ENCODE measurements around the gene CCDC178.
"Not testable (repeated sequence)": the region's sequence is repeated elsewhere in the genome, so short reads cannot be mapped to it uniquely, and the experiment has no call there.

CCDC178 gene

GRCh38 chr18:33201509-33201926 is 239.0 kb downstream of the CCDC178 start:
- no peak for DNase-seq

GRCh38 chr18:33195795-33196194 is 244.7 kb downstream of the CCDC178 start:
- DNase-seq, result no peak

- DNase-seq, result no peak
Measured at GRCh38 chr18:33194793-33195192, 245.7 kb downstream of the CCDC178 start.

GRCh38 chr18:33184958-33185357 is 255.6 kb downstream of the CCDC178 start:
- DNase-seq, result no peak

- DNase-seq, result no peak
Measured at GRCh38 chr18:33184175-33184574, 256.3 kb downstream of the CCDC178 start.

- DNase-seq, result no peak
Measured at GRCh38 chr18:33183136-33183535, 257.4 kb downstream of the CCDC178 start.

- DNase-seq, result no peak
Measured at GRCh38 chr18:33181016-33181415, 259.5 kb downstream of the CCDC178 start.

- DNase-seq, result no peak
Measured at GRCh38 chr18:33169218-33169617, 271.3 kb downstream of the CCDC178 start.

GRCh38 chr18:33164121-33164520 is 276.4 kb downstream of the CCDC178 start:
- DNase-seq, result not testable (repeated sequence)

- DNase-seq, result no peak
Measured at GRCh38 chr18:33161131-33161530, 279.4 kb downstream of the CCDC178 start.

GRCh38 chr18:33159151-33159550 is 281.4 kb downstream of the CCDC178 start:
- DNase-seq, result no peak

GRCh38 chr18:33157893-33158292 is 282.6 kb downstream of the CCDC178 start:
- DNase-seq, result no peak

GRCh38 chr18:33156906-33157470 is 283.5 kb downstream of the CCDC178 start:
- no peak for DNase-seq

GRCh38 chr18:33154049-33154448 is 286.5 kb downstream of the CCDC178 start:
- no peak for DNase-seq

GRCh38 chr18:33152376-33152775 is 288.1 kb downstream of the CCDC178 start:
- no peak for DNase-seq

- not testable (repeated sequence) for DNase-seq
Measured at GRCh38 chr18:33147811-33148210, 292.7 kb downstream of the CCDC178 start.

GRCh38 chr18:33146014-33146413 is 294.5 kb downstream of the CCDC178 start:
- DNase-seq, result no peak

GRCh38 chr18:33135951-33136660 is 304.4 kb downstream of the CCDC178 start:
- no peak for DNase-seq

- no peak for DNase-seq
Measured at GRCh38 chr18:33132657-33133056, 307.9 kb downstream of the CCDC178 start.

- DNase-seq, result no peak
Measured at GRCh38 chr18:33128581-33128980, 311.9 kb downstream of the CCDC178 start.

- DNase-seq, result no peak
Measured at GRCh38 chr18:33123862-33124518, 316.5 kb downstream of the CCDC178 start.

GRCh38 chr18:33116376-33116775 is 324.1 kb downstream of the CCDC178 start:
- DNase-seq, result no peak

- no peak for DNase-seq
Measured at GRCh38 chr18:33115917-33116316, 324.6 kb downstream of the CCDC178 start.

- no peak for DNase-seq
Measured at GRCh38 chr18:33115476-33115875, 325.0 kb downstream of the CCDC178 start.
